H9 (cell line): ENCODE results near the gene NDUFV3. TPM values are rescaled to one million over a fixed set of nuclear protein-coding genes. Genes with fewer than 3 reads are reported as not detected.
A peak's percentile ranks its signal among the peaks of the same experiment; 100 is the strongest.

Source experiments
- DNase-seq: peaks from one replicate; pipeline ENCODE4 v3.0.0-alpha.2; 2017
- H2AFZ ChIP-seq: one replicate; pipeline ENCODE4 v1.6.1; 2013; ENCODE audit warnings: mild to moderate bottlenecking, low read length, control low read depth, moderate library complexity
- H2AK5ac ChIP-seq: 2 replicates; pipeline ENCODE4 v1.6.1; 2013; ENCODE audit warnings: low read length, control low read depth, mixed read lengths; ENCODE audit not compliant: insufficient read length
- H2BK120ac ChIP-seq: one replicate; pipeline ENCODE4 v1.6.1; 2013; ENCODE audit warnings: low read depth, mild to moderate bottlenecking, low read length, control low read depth, inconsistent platforms; ENCODE audit not compliant: poor library complexity, severe bottlenecking
- H2BK12ac ChIP-seq: 2 replicates; pipeline ENCODE4 v1.6.1; 2013; ENCODE audit warnings: low read length, control low read depth, mixed read lengths, low read depth; ENCODE audit not compliant: insufficient read length
- H2BK15ac ChIP-seq: 2 replicates; pipeline ENCODE4 v1.6.1; 2013; ENCODE audit warnings: low read depth, low read length, control low read depth
- H2BK20ac ChIP-seq: one replicate; pipeline ENCODE4 v1.6.1; 2013; ENCODE audit warnings: low read depth, mild to moderate bottlenecking, low read length, control low read depth, inconsistent platforms; ENCODE audit not compliant: poor library complexity, severe bottlenecking
- H2BK5ac ChIP-seq: 2 replicates; pipeline ENCODE4 v1.6.1; 2013; ENCODE audit warnings: low read length, control low read depth, mixed read lengths; ENCODE audit not compliant: insufficient read length
- H3K14ac ChIP-seq: 2 replicates; pipeline ENCODE4 v1.6.1; 2013; ENCODE audit warnings: low read length, control low read depth; ENCODE audit not compliant: insufficient read depth
- H3K18ac ChIP-seq: 2 replicates; pipeline ENCODE4 v1.6.1; 2013; ENCODE audit warnings: low read depth, mild to moderate bottlenecking, mixed read lengths, low read length, control low read depth; ENCODE audit not compliant: insufficient read length
- H3K23ac ChIP-seq: 2 replicates; pipeline ENCODE4 v1.6.1; 2013; ENCODE audit warnings: low read length, control low read depth, mixed read lengths, low read depth; ENCODE audit not compliant: insufficient read length
- H3K23me2 ChIP-seq: 2 replicates; pipeline ENCODE4 v1.6.1; 2013; ENCODE audit warnings: low read depth, mild to moderate bottlenecking, mixed read lengths, low read length, control low read depth; ENCODE audit not compliant: insufficient read length, poor library complexity, severe bottlenecking
- H3K27ac ChIP-seq: 2 replicates; pipeline ENCODE4 v1.5.1; 2013; ENCODE audit warnings: low read length, control low read depth, mixed read lengths, low read depth; ENCODE audit not compliant: insufficient read length
- H3K27me3 ChIP-seq: 2 replicates; pipeline ENCODE4 v1.6.1; 2013; ENCODE audit warnings: low read length, control low read depth, inconsistent platforms; ENCODE audit not compliant: insufficient read depth
- H3K4ac ChIP-seq: 2 replicates; pipeline ENCODE4 v1.6.1; 2013; ENCODE audit warnings: low read depth, mild to moderate bottlenecking, control low read depth, inconsistent platforms, low read length, moderate library complexity
- H3K4me1 ChIP-seq: 2 replicates; pipeline ENCODE4 v1.6.1; 2013; ENCODE audit warnings: low read length, control low read depth, inconsistent platforms; ENCODE audit not compliant: insufficient read depth
- H3K4me2 ChIP-seq: 2 replicates; pipeline ENCODE4 v1.6.1; 2013; ENCODE audit warnings: low read length, control low read depth, mixed read lengths; ENCODE audit not compliant: insufficient read length, insufficient read depth
- H3K56ac ChIP-seq: 2 replicates; pipeline ENCODE4 v1.6.1; 2013; ENCODE audit warnings: low read depth, mild to moderate bottlenecking, mixed read lengths, low read length, control low read depth; ENCODE audit not compliant: insufficient read length
- H3K79me1 ChIP-seq: 2 replicates; pipeline ENCODE4 v1.6.1; 2013; ENCODE audit warnings: low read depth, mild to moderate bottlenecking, moderate library complexity, low read length, control low read depth, inconsistent platforms; ENCODE audit not compliant: insufficient read depth, poor library complexity, severe bottlenecking
- H3K79me2 ChIP-seq: 2 replicates; pipeline ENCODE4 v1.6.1; 2013; ENCODE audit warnings: low read length, control low read depth, inconsistent platforms; ENCODE audit not compliant: insufficient read depth
- H3K9ac ChIP-seq: 2 replicates; pipeline ENCODE4 v1.6.1; 2013; ENCODE audit warnings: low read length, control low read depth, mixed read lengths; ENCODE audit not compliant: insufficient read length; ENCODE audit errors: extremely low read depth
- H3K9me3 ChIP-seq: one replicate; pipeline ENCODE4 v1.6.1; 2013; ENCODE audit warnings: low read depth, low read length, inconsistent platforms; ENCODE audit not compliant: control insufficient read depth
- H3T11ph ChIP-seq: one replicate; pipeline ENCODE4 v1.6.1; 2013; ENCODE audit warnings: mild to moderate bottlenecking, low read length, control low read depth, inconsistent platforms
- H4K20me1 ChIP-seq: one replicate; pipeline ENCODE4 v1.6.1; 2013; ENCODE audit not compliant: control insufficient read depth, insufficient read length, insufficient read depth
- H4K5ac ChIP-seq: 2 replicates; pipeline ENCODE4 v1.6.1; 2013; ENCODE audit warnings: low read depth, mild to moderate bottlenecking, mixed read lengths, low read length, control low read depth; ENCODE audit not compliant: insufficient read length
- H4K8ac ChIP-seq: replicated peaks from 2 replicates; pipeline ENCODE4 v1.6.1; 2013; ENCODE audit warnings: low read length, control low read depth, mixed read lengths, low read depth; ENCODE audit not compliant: insufficient read length
- H4K91ac ChIP-seq: 2 replicates; pipeline ENCODE4 v1.6.1; 2013; ENCODE audit warnings: low read depth, mild to moderate bottlenecking, moderate library complexity, mixed read lengths, low read length, control low read depth; ENCODE audit not compliant: insufficient read length
- H3K27ac Mint-ChIP-seq, 3 experiments: 2 replicates in 2 of 3; 3 replicates in 1 of 3; pipeline ENCODE4 v1.8.0; 2020 to 2021; ENCODE audit warnings: mixed read lengths in 3 of 3, mild to moderate bottlenecking in 1 of 3, moderate library complexity in 1 of 3
- H3K27me3 Mint-ChIP-seq: 2 replicates; pipeline ENCODE4 v1.8.0; 2021; ENCODE audit warnings: low read depth, mild to moderate bottlenecking, moderate library complexity, mixed read lengths
- H3K36me3 Mint-ChIP-seq, 3 experiments: 2 replicates in 2 of 3; 3 replicates in 1 of 3; pipeline ENCODE4 v1.8.0; 2020 to 2021; ENCODE audit warnings: low read depth in 3 of 3, mixed read lengths in 3 of 3; ENCODE audit not compliant: insufficient read depth in 1 of 3
- H3K4me1 Mint-ChIP-seq, 2 experiments: 2 replicates each; pipeline ENCODE4 v1.8.0; 2020; ENCODE audit warnings: mixed read lengths in 2 of 2
- H3K4me3 Mint-ChIP-seq, 2 experiments: 2 replicates in 1 of 2; 3 replicates in 1 of 2; pipeline ENCODE4 v1.8.0; 2020 to 2021; ENCODE audit warnings: mild to moderate bottlenecking in 2 of 2, mixed read lengths in 2 of 2, moderate library complexity in 1 of 2
- H3K9me3 Mint-ChIP-seq, 2 experiments: 2 replicates in 1 of 2; 3 replicates in 1 of 2; pipeline ENCODE4 v1.8.0; 2020; ENCODE audit warnings: mild to moderate bottlenecking in 2 of 2, mixed read lengths in 2 of 2, moderate library complexity in 1 of 2
- WGBS: extraction: QIAGEN DNeasy Blood & Tissue Kit; methylation state at CpG from one replicate; pipeline ENCODE4 v1.1.7; 2013; ENCODE audit warnings: missing lambda C conversion rate, low lambda C conversion rate, mixed read lengths; ENCODE audit not compliant: insufficient read length; ENCODE audit errors: extremely low coverage; 5-methylcytosine and 5-hydroxymethylcytosine counted together
- total RNA-seq: library from RNA; stranded (reverse); gene quantifications from 2 replicates; pipeline ENCODE4 v1.2.1, GENCODE V29; 2021
- TF ChIP-seq, protein P1 (sequence below): fragments of 200-600 bp; sonication (generic); conservative IDR thresholded peaks from 3 replicates; pipeline ENCODE4 v1.8.0; 2021; ENCODE audit warnings: antibody characterized with exemption, mild to moderate bottlenecking

NDUFV3 gene
- total RNA-seq, 1 experiment from 2014 or later = 35.6 TPM

GRCh38 chr21:42862774-42863503 is 30.2 kb upstream of the NDUFV3 start:
- peaks cover 36% of the 10 kb centered on the region for H3K79me2 ChIP-seq
- no peak overlapping the region for H4K8ac ChIP-seq
- no peaks in the 10 kb centered on the region for H3K9me3 Mint-ChIP-seq
- no peak overlapping the region for H3K14ac ChIP-seq
- H3K4me1 ChIP-seq = no peaks in the 10 kb centered on the region
- no peak overlapping the region for H3K4me2 ChIP-seq
- no peak overlapping the region for H3K4me3 Mint-ChIP-seq
- no CpG with 5 or more reads among the region's 21 CpGs for WGBS
- H2AK5ac ChIP-seq = no peak overlapping the region
- H2AFZ ChIP-seq = no peak overlapping the region
- H3T11ph ChIP-seq = no peak overlapping the region
- H3K9me3 ChIP-seq = no peaks in the 10 kb centered on the region
- H3K27ac ChIP-seq = no peak overlapping the region
- no peak overlapping the region for H3K56ac ChIP-seq
- H2BK20ac ChIP-seq = no peak overlapping the region
- H3K27ac Mint-ChIP-seq = peak overlapping the region; percentile 83 to 89 (median 84); a peak in 6 of 7 replicates
- peaks cover 38 to 78% (median 74%) of the 10 kb centered on the region in 3 experiments for H3K36me3 Mint-ChIP-seq
- H2BK120ac ChIP-seq = no peak overlapping the region
- peak; percentile 69 for DNase-seq
- no peak overlapping the region for H3K18ac ChIP-seq
- no peak overlapping the region for H3K9ac ChIP-seq
- no peak overlapping the region for H3K23ac ChIP-seq
- no peak overlapping the region for H4K5ac ChIP-seq
- H4K20me1 ChIP-seq = peaks cover 3% of the 10 kb centered on the region
- H3K23me2 ChIP-seq = no peaks in the 10 kb centered on the region
- H2BK12ac ChIP-seq = no peak overlapping the region
- peaks cover 10 to 20% of the 10 kb centered on the region in 2 experiments; a peak in 3 of 4 replicates for H3K4me1 Mint-ChIP-seq
- no peaks in the 10 kb centered on the region for H3K27me3 ChIP-seq
- no peak overlapping the region for H2BK15ac ChIP-seq
- H4K91ac ChIP-seq = no peak overlapping the region
- TF ChIP-seq, protein P1, sequence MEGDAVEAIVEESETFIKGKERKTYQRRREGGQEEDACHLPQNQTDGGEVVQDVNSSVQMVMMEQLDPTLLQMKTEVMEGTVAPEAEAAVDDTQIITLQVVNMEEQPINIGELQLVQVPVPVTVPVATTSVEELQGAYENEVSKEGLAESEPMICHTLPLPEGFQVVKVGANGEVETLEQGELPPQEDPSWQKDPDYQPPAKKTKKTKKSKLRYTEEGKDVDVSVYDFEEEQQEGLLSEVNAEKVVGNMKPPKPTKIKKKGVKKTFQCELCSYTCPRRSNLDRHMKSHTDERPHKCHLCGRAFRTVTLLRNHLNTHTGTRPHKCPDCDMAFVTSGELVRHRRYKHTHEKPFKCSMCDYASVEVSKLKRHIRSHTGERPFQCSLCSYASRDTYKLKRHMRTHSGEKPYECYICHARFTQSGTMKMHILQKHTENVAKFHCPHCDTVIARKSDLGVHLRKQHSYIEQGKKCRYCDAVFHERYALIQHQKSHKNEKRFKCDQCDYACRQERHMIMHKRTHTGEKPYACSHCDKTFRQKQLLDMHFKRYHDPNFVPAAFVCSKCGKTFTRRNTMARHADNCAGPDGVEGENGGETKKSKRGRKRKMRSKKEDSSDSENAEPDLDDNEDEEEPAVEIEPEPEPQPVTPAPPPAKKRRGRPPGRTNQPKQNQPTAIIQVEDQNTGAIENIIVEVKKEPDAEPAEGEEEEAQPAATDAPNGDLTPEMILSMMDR = peak; percentile 61
- peaks cover 3% of the 10 kb centered on the region for H3K79me1 ChIP-seq
- H2BK5ac ChIP-seq = no peak overlapping the region
- H3K27me3 Mint-ChIP-seq = no peaks in the 10 kb centered on the region; the same call in 1 of the 2 replicates
- no peak overlapping the region for H3K4ac ChIP-seq
